Activated CD4-positive, alpha-beta T cell treated with anti-CD3 and anti-CD28 coated beads for 4 hours (primary cell): ENCODE data around the gene SLC6A1.
"Not testable (repeated sequence)": the region's sequence is repeated elsewhere in the genome, so short reads cannot be mapped to it uniquely, and the experiment has no call there.

ENCODE experiments used
- DNase-seq, 2 donors: peaks; one replicate each; pipeline ENCODE4 v3.0.0-alpha.2; 2020

Gene SLC6A1

GRCh38 chr3:11071096-11071755 lies 78.7 kb downstream of the SLC6A1 start:
- no peak for DNase-seq

- DNase-seq = no peak
Measured at GRCh38 chr3:11072631-11073030, 80.1 kb downstream of the SLC6A1 start.

GRCh38 chr3:11074011-11074410 lies 81.5 kb downstream of the SLC6A1 start:
- no peak for DNase-seq

GRCh38 chr3:11074451-11074850 lies 81.9 kb downstream of the SLC6A1 start:
- DNase-seq = no peak

GRCh38 chr3:11075122-11075521 lies 82.6 kb downstream of the SLC6A1 start:
- not testable (repeated sequence) for DNase-seq

- no peak for DNase-seq
Measured at GRCh38 chr3:11076711-11077110, 84.2 kb downstream of the SLC6A1 start.

- no peak for DNase-seq
Measured at GRCh38 chr3:11077466-11077865, 84.9 kb downstream of the SLC6A1 start.

GRCh38 chr3:11078826-11079515 lies 86.4 kb downstream of the SLC6A1 start:
- no peak for DNase-seq

- no peak for DNase-seq
Measured at GRCh38 chr3:11080492-11080891, 87.9 kb downstream of the SLC6A1 start.

- DNase-seq = no peak
Measured at GRCh38 chr3:11084098-11084497, 91.5 kb downstream of the SLC6A1 start.

GRCh38 chr3:11084677-11085076 lies 92.1 kb downstream of the SLC6A1 start:
- no peak for DNase-seq

GRCh38 chr3:11085093-11085840 lies 92.7 kb downstream of the SLC6A1 start:
- DNase-seq = no peak

- DNase-seq = no peak
Measured at GRCh38 chr3:11086856-11087255, 94.3 kb downstream of the SLC6A1 start.

- DNase-seq = no peak
Measured at GRCh38 chr3:11088066-11088465, 95.5 kb downstream of the SLC6A1 start.

- DNase-seq = no peak
Measured at GRCh38 chr3:11088831-11089230, 96.3 kb downstream of the SLC6A1 start.
